HEK293 (cell line): Measurements from ENCODE around the gene LRRC34.

Source experiments
- KLF1 ChIP-seq: fragments of 450-650 bp; formaldehyde crosslinking; IDR thresholded peaks from 2 replicates; pipeline ENCODE4 v1.5.1; 2016; ENCODE audit warnings: missing biosample characterization, missing genetic modification characterization
- KLF10 ChIP-seq: fragments of 450-650 bp; IDR thresholded peaks from 2 replicates; pipeline ENCODE4 v1.5.1; 2018; ENCODE audit warnings: missing biosample characterization, mild to moderate bottlenecking, missing genetic modification characterization
- KLF7 ChIP-seq: fragments of 450-650 bp; formaldehyde crosslinking; IDR thresholded peaks from 2 replicates; pipeline ENCODE4 v1.5.1; 2016; ENCODE audit warnings: missing biosample characterization, missing genetic modification characterization, borderline replicate concordance
- MZF1 ChIP-seq: fragments of 450-650 bp; formaldehyde crosslinking; IDR thresholded peaks from 2 replicates; pipeline ENCODE4 v1.5.1; 2017; ENCODE audit warnings: missing biosample characterization, missing genetic modification characterization, borderline replicate concordance
- OSR2 ChIP-seq: fragments of 450-650 bp; formaldehyde crosslinking; IDR thresholded peaks from 2 replicates; pipeline ENCODE4 v1.5.1; 2016; ENCODE audit warnings: missing biosample characterization, missing genetic modification characterization
- OVOL3 ChIP-seq: fragments of 450-650 bp; formaldehyde crosslinking; IDR thresholded peaks from 2 replicates; pipeline ENCODE4 v1.5.1; 2016; ENCODE audit warnings: missing biosample characterization, missing genetic modification characterization
- RBAK ChIP-seq: fragments of 450-650 bp; formaldehyde crosslinking; IDR thresholded peaks from 2 replicates; pipeline ENCODE4 v1.5.1; 2016; ENCODE audit warnings: missing biosample characterization, missing genetic modification characterization
- REST ChIP-seq: fragments of 450-650 bp; formaldehyde crosslinking; IDR thresholded peaks from 2 replicates; pipeline ENCODE4 v1.5.1; 2016; ENCODE audit warnings: missing biosample characterization, missing genetic modification characterization
- TSHZ1 ChIP-seq: fragments of 450-650 bp; formaldehyde crosslinking; IDR thresholded peaks from 2 replicates; pipeline ENCODE4 v1.5.1; 2016; ENCODE audit warnings: missing biosample characterization, missing genetic modification characterization, borderline replicate concordance
- ZNF10 ChIP-seq: fragments of 450-650 bp; formaldehyde crosslinking; IDR thresholded peaks from 2 replicates; pipeline ENCODE4 v1.5.1; 2017; ENCODE audit warnings: missing biosample characterization, missing genetic modification characterization
- ZNF174 ChIP-seq: fragments of 450-650 bp; formaldehyde crosslinking; IDR thresholded peaks from 2 replicates; pipeline ENCODE4 v1.5.0; 2017; ENCODE audit warnings: missing biosample characterization, mild to moderate bottlenecking, missing genetic modification characterization
- ZNF19 ChIP-seq: fragments of 450-650 bp; formaldehyde crosslinking; IDR thresholded peaks from 2 replicates; pipeline ENCODE4; 2016; ENCODE audit warnings: missing biosample characterization, missing genetic modification characterization, low read depth
- ZNF26 ChIP-seq: fragments of 450-650 bp; formaldehyde crosslinking; IDR thresholded peaks from 2 replicates; pipeline ENCODE4 v1.5.1; 2016; ENCODE audit warnings: missing biosample characterization, missing genetic modification characterization
- ZNF280D ChIP-seq: fragments of 450-650 bp; formaldehyde crosslinking; IDR thresholded peaks from 2 replicates; pipeline ENCODE4 v1.5.1; 2016; ENCODE audit warnings: missing biosample characterization, missing genetic modification characterization
- ZNF394 ChIP-seq: fragments of 450-650 bp; formaldehyde crosslinking; IDR thresholded peaks from 2 replicates; pipeline ENCODE4 v1.5.1; 2016; ENCODE audit warnings: missing biosample characterization, missing genetic modification characterization, mild to moderate bottlenecking, moderate library complexity, borderline replicate concordance
- ZNF555 ChIP-seq: fragments of 450-650 bp; formaldehyde crosslinking; conservative IDR thresholded peaks from 2 replicates; pipeline ENCODE4 v1.5.1; 2017; ENCODE audit warnings: missing biosample characterization, mild to moderate bottlenecking, missing genetic modification characterization, inconsistent platforms
- ZNF580 ChIP-seq: fragments of 450-650 bp; formaldehyde crosslinking; IDR thresholded peaks from 2 replicates; pipeline ENCODE4 v1.5.1; 2016; ENCODE audit warnings: missing biosample characterization, missing genetic modification characterization
- ZNF600 ChIP-seq: fragments of 450-650 bp; formaldehyde crosslinking; IDR thresholded peaks from 2 replicates; pipeline ENCODE4 v1.5.1; 2016; ENCODE audit warnings: missing biosample characterization, missing genetic modification characterization
- ZNF639 ChIP-seq: fragments of 450-650 bp; formaldehyde crosslinking; IDR thresholded peaks from 2 replicates; pipeline ENCODE4 v1.5.1; 2016; ENCODE audit warnings: missing biosample characterization, missing genetic modification characterization
- ZNF76 ChIP-seq: fragments of 450-650 bp; formaldehyde crosslinking; IDR thresholded peaks from 2 replicates; pipeline ENCODE4; 2016; ENCODE audit warnings: low read depth, missing biosample characterization, missing genetic modification characterization, borderline replicate concordance
- ZNF768 ChIP-seq: fragments of 450-650 bp; formaldehyde crosslinking; IDR thresholded peaks from 2 replicates; pipeline ENCODE4 v1.5.1; 2018; ENCODE audit warnings: missing biosample characterization, mild to moderate bottlenecking, missing genetic modification characterization

The LRRC34 gene

GRCh38 chr3:169769287-169770181 is 43.2 kb downstream of the LRRC34 start, which contains the start of gene ACTRT3 (continued):
- no peak for TF ChIP-seq MZF1 (tag by site-specific recombination)
- TF ChIP-seq ZNF768 (tag by site-specific recombination): no peak
- TF ChIP-seq ZNF280D (tag by site-specific recombination): no peak
- no peak for TF ChIP-seq ZNF10
- TF ChIP-seq ZNF394 (tag by site-specific recombination): peak; percentile 21; the same call in 1 of the 2 replicates
- TF ChIP-seq ZNF19 (tag by site-specific recombination): no peak
- no peak for TF ChIP-seq OVOL3 (tag by site-specific recombination)
- TF ChIP-seq KLF7: 0 out of 2 replicates have a peak, but pooled peaks have one; percentile 30
- TF ChIP-seq KLF10 (tag by site-specific recombination): no peak; the same call in 1 of the 2 replicates
- TF ChIP-seq ZNF76 (tag by site-specific recombination): peak; percentile 54; the same call in 1 of the 2 replicates
- TF ChIP-seq ZNF580: no peak
- peak; percentile 61 for TF ChIP-seq OSR2 (tag by site-specific recombination)
- TF ChIP-seq ZNF26: no peak
- TF ChIP-seq REST (tag by site-specific recombination): 0 out of 2 replicates have a peak, but pooled peaks have one; percentile 39
- no peak for TF ChIP-seq ZNF174 (tag by site-specific recombination)
- peak; percentile 82 for TF ChIP-seq ZNF600 (tag by site-specific recombination)
- no peak for TF ChIP-seq RBAK
- TF ChIP-seq KLF1 (tag by site-specific recombination): peak; percentile 30; the same call in 1 of the 2 replicates
- no peak for TF ChIP-seq TSHZ1 (tag by site-specific recombination)
- TF ChIP-seq ZNF555 (tag by site-specific recombination): no peak
- no peak for TF ChIP-seq ZNF639 (tag by site-specific recombination)
